ENCODE results near the gene KRT71.
A peak's percentile ranks its signal among the peaks of the same experiment; 100 is the strongest.
"Not testable (repeated sequence)": the region's sequence is repeated elsewhere in the genome, so short reads cannot be mapped to it uniquely, and the experiment has no call there.

KRT71 gene

DNA sequence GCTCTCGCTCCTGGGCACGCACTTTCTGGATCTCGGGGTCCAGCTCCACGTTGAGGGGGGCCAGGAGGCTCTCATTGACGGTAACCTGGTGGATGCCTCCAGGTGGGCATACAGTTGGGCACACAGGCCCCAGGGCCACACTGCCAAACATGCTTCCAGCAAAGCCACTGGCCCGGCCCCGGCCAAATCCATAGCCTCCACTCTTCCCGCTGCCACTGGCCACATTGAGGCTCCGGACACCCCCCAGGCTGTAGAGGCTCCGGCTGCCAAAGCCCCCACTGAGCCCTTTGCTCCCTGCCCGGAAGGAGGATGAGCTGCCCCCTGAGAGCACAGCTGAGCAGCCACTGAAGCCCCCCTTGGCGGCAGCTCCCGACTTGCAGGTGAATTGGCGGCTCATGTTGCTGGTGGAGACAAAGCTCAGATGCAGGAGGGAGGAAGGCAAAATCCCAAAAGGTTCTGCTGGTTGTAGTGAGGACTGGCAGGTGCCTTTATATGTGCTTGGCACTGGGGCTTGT, at the start of gene KRT71:
TSS of gene KRT71 (minus strand) at position 465 of the 515 bp plus-strand sequence. CDS start at position 397, 68 bp downstream.
- DNase-seq (ENCODE audit: low read depth in 2 of 2) = no peak

DNA sequence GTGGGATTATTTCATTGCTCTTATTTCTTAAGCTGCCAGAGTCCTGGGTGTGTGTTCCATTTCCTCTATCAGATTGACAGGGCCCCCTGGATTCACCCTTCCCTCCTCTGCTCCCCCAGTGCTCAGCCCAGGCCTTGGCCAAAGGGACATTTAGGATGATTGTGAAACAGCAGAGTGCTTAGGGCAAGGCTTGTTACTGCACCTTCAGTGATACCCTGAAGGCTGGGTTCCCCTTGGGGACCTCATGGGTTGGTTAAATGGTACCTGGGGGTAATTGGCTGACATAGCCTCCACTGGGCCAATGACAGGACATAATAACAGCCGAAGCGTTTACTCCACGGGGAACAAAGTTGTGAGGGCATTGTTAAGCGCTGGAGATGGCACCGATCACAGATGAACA, 49.6 kb upstream of the KRT71 start:
- DNase-seq (ENCODE audit: low read depth in 2 of 2) = no peak

DNA sequence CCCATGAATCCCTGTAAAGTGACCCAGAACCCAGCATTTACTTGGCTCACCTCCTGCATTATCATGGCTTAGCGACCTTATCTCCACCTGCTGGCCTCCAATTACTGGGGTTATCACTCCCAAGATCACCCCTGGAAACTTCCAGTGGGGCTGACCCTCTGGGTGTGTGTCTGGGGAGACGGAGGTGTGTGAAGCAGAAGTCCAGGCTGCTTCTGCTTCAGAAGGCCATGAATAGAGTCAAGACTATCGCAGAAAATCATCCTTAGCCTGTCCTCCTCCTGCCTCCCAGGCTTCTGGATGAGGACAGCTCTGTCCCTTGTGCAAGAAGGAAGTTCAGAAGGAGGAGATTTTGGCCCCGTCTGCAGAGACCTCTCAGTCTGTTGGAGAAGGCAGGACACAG, 48.7 kb upstream of the KRT71 start:
- DNase-seq (ENCODE audit: low read depth in 2 of 2) = no peak

DNA sequence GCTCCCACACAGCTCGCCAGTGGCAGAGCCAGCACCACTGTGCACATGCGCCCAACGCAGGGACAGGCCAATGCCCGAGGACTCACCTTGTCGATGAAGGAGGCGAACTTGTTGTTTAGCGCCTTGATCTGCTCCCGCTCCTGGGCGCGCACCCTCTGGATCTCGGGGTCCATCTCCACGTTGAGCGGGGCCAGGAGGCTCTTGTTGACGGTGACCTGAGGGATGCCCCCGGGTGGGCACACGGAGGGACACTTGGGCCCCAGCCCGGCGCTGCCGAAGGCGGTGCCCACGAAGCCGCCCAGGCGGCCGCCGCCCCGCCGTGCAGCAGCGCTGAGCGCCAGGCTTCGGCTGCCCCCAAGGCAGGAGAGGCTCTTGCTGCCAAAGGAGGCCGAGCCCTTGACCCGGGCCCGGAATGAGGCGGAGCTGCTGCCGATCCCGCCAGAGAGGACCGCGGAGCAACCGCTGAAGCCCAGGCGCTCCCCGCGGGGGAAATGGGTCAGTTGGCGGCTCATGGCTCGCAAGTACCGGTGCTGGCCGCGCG, 48.1 kb upstream of the KRT71 start, which contains the start of gene KRT72:
TSS of gene KRT72 (minus strand) at position 523 of the 541 bp plus-strand sequence. CDS start at position 512, 11 bp downstream.
- no peak for DNase-seq (ENCODE audit: low read depth in 2 of 2)

DNA sequence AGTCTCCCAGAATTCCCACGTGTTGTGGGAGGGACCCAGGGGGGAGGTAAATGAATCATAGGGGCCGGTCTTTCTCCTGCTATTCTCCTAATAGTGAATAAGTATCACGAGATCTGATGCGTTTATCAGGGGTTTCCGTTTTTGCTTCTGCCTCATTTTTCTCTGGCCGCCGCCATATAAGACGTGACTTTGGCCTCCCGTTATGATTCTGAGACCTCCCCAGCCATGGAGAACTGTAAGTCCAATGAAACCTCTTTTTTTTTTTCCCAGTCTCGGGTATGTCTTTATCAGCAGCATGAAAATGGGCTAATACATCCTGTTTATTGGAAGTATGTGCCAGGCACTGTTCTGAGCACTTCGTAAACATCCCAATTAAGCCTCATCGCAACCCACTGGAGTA, 47.5 kb upstream of the KRT71 start:
- DNase-seq (ENCODE audit: low read depth in 2 of 2) = no peak

DNA sequence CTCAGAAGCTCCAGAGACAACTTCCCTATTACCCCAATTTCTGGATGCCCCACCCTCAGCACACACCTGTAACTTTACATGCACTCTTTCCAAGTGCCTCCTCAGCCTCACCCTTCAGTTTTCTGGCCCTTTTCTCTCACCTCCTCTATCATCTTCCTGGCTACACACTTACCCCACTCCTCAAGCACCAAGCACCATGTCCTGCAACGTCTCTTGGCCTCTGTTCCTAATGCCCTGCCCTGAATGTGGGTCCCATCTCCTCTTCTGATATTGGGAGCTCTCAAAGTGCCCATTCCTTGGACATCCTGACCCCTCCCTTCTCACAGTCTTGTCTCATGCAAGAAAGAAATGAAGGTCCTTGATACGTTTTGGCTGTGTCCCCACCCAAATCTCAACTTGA, 47.1 kb upstream of the KRT71 start:
- no peak for DNase-seq (ENCODE audit: low read depth in 2 of 2)

DNA sequence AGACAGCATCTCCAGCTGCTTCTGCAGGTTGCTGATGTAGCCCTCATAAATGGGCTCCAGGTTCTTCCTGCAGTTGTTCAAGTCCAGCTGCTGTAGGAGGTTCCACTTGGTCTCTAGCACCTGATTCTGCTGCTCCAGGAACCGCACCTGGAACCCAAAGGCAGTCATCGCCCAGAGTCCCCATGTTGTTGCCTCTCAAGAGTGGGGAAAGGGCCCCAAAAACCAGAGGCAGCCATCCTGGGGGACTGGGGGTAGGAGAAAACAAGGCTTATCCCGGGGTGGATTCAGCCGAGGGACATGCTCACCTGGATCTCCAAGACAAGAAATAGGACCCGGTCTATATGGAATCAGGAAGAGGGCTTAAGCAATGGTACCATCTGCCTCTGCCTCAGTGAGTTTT, 46.0 kb upstream of the KRT71 start:
- DNase-seq (ENCODE audit: low read depth in 2 of 2) = no peak

DNA sequence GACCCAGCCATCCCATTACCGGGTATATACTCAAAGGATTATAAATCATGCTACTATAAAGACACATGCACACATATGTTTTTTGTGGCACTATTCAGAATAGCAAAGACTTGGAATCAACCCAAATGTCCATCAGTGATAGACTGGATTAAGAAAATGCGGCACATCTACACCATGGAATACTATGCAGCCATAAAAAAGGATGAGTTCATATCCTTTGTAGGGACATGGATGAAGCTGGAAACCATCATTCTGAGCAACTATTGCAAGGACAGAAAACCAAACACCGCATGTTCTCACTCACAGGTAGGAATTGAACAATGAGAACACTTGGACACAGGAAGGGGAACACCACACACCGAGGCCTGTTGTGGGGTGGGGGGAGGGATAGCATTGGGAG, 41.3 kb upstream of the KRT71 start:
- not testable (repeated sequence) for DNase-seq (ENCODE audit: low read depth in 2 of 2)

DNA sequence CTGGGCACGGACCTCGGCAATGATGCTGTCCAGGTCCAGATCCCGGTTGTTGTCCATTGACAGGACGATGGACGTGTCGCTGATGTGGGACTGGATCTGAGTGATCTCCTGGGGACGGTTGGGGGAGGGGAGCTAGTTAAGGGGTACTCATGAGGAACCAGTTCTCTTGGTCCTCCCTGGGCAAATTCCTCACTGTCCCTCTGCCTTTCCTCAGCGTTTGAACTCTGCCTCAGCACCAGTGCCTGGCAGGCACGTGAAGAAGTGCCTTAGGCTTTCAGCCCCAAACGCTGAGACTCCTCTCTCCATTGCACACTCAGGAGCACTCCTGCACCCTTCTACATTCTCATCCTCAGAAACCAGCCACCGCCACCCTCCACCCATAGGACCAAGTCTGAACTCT, 38.6 kb upstream of the KRT71 start:
- DNase-seq (ENCODE audit: low read depth in 2 of 2) = no peak

DNA sequence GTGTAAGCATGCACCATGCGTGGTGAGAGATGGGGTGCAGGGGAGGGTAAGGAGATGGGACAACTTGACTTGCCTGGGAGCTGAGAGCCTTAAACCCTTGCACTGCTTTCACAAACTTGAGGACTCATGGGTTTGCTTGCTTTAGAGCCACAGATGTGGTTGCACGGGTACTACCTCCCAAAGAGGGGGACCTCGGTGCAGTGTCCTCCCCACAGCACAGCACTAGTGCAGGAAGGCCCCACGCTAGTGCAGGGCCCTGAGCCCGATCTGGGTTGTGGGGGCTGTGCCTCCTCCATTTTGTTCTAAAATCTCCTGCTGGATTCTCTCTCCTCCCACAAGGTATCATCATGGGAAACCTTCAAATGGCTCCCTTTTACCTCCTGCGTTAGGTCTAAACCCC, 37.1 kb upstream of the KRT71 start:
- no peak for DNase-seq (ENCODE audit: low read depth in 2 of 2)

DNA sequence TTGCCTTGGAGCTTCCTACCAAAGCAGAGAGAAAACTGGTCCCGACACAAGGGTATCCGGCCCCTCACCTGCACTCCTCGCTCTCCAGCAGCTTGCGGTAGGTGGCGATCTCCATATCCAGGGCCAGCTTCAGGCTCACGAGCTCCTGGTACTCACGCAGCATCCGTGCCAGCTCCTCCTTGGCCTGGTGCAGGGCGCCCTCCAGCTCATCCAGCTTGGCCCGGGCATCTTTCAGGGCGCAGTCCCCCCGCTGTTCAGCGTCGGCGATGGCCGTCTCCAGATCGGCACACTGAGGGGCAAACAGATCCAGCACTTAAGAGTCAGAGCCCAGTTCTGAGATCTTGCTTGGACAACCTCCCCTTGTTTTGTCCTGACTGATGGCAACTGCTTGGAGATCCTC, 34.6 kb upstream of the KRT71 start:
- no peak for DNase-seq (ENCODE audit: low read depth in 2 of 2)

DNA sequence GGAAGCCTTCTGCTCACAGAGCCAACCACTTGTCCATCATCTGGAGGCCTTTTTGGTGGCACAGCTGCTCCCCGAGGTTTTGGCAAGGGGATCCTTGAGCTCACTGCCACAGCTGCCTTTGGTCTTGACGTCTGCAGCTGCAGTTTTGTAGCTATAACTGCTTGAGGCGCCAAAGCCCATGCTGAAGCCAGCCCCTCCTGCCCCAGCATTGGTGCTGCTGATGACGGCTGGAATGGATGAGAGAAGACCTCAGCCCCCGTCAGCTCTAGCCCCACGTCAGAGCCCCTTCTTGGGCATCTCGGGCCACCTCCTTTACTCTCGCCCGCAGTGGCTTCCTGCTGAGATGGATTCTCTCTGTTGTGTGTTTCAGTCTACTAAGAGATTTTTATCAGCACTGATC, 33.0 kb upstream of the KRT71 start:
- DNase-seq (ENCODE audit: low read depth in 2 of 2) = peak in 1 of 2 donors; percentile 4

DNA sequence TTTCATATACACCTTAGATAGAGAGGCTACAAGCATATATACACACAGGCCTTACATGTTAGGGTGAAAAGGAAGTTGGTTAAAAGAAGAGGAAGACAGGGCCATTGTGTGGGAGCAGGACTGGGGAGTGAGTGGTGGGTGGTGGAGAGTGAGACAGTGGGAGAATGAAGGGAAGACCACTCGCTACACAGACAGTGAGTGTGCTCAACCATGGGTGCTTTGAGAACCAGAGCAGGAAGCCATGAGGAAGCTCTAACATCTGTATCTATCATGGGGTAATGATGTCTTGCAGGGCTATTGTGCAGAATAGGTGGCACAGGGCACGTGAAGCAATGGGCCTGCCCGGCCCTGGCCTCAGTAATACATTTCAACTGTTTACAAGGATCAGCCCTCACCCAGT, 32.1 kb upstream of the KRT71 start:
- no peak for DNase-seq (ENCODE audit: low read depth in 2 of 2)

DNA sequence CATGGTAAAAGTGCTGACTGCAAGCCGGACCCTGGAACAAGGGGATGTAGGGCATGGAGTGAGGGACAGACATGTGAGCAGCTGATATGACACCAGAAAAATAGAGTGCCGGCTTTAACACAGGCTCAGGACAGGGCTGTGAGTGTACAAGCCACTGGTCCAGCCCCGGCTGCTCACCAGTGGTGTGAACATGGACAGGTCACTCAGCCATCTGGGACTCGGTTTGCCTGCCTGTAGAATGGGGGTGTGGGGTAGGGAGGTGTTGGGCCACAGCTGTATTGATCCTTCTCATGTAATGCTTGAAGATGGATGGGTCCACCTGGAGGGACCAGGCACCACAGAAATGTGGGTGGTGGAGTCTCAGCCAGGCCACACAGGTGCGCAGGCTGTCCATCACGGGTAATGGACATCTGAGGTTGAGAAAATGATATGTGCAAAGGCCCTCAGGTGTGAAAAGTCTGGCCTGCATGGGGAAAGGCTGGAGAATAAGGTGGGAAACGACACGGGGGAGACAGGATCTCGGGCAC, 31.3 kb upstream of the KRT71 start:
- no peak for DNase-seq (ENCODE audit: low read depth in 2 of 2)

DNA sequence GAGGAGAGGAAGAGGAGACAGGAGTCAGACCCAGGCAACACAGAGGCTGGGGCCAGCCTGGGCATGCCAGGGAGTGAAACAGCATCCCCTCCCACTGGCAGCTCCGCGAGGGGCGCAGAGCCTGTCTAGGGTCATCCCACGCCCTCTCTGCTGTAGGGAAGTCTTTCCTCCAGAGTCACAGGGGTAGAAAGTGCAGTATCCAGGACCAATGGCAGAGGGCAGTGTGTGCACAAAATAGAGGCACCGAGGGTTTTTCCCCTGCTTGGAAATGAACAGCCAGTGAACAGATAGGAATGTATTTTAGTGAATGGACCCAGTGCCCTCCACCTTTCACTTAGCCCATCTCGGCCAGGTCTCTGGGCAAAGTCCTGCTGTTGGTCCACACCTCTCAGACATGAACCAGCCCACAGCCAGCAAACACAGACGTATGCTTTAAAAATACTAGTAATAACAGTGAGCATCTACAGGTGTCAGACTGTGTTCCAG, 30.1 kb upstream of the KRT71 start:
- peak; percentile 23 to 37 for DNase-seq (ENCODE audit: low read depth in 2 of 2)

DNA sequence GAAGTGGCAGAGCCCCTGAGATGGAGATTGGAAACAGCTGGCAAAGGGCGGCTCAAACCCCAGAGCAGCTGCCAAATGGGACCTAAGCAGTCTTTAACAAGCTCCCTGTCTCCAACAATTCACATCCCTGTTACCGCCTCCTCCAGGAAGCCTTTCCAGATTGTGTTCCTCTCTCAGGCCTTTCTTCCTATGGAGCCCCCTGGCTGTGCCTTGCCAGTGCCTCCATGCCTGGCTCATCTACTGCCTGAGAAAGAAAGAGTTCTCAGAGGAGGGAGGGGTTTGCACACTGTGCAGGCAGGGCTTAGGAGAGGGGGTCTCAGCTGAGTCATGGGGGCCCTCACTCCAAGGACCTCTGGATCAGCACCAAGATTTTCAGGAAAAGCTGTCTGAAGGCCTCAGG, 29.5 kb upstream of the KRT71 start:
- no peak for DNase-seq (ENCODE audit: low read depth in 2 of 2)

DNA sequence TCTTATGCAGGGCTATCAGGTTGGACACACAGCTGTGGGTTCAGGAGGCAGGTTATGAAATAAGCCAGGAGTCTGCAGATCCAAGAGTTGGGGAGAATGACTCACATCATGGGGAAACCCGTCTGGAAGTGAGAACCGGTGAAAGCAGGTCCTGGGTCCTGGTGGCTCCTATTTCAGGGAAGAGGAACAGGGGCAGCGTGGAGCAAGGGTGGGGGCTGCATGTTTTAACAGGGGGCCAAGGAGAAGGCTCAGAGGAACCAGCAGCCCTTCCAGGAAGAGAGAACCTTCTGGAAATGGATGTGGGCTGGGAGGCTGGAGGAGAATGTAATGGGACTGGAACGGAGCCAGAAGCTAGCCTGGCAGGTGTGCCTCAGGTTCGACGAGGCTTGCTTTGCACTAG, 28.5 kb upstream of the KRT71 start:
- DNase-seq (ENCODE audit: low read depth in 2 of 2) = no peak

DNA sequence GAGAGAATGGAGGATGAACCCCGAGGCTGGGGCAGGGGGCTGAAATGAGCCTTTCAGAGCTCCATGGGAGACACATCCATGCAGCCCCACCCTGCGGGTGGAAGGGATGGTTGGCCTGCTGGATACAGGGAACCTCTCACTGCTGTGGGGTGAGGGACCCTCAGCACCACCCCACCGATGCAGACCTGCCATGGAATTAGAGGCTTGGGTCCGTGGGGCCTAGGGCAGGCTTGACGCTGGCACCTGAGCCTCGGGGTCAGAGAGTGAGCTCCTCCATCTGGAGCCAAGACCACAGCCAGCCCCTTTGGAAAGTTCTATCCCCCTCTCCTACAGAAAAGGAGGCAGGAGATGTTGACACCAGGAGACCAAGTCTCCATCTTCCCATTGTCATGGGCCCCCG, 28.1 kb upstream of the KRT71 start:
- no peak for DNase-seq (ENCODE audit: low read depth in 2 of 2)

DNA sequence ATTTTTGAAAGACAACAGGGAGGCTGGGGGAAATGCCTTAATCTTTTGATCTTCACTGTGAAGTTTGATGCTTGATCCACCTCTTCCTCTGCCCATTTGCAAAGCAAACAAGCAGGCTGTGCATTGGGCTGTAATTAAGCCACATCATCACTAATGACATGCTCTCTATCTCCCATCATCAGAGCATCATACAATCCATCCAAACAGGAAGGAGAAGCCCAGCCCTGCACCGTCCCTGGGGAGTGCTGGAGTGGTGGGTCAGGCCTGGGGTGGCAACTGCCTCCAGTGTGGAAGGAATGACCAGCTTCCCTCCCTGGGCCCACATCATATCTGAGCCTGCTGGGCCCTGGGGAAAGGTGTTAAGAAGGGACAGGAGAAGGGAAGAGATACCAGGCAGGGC, 27.6 kb upstream of the KRT71 start:
- no peak for DNase-seq (ENCODE audit: low read depth in 2 of 2)

DNA sequence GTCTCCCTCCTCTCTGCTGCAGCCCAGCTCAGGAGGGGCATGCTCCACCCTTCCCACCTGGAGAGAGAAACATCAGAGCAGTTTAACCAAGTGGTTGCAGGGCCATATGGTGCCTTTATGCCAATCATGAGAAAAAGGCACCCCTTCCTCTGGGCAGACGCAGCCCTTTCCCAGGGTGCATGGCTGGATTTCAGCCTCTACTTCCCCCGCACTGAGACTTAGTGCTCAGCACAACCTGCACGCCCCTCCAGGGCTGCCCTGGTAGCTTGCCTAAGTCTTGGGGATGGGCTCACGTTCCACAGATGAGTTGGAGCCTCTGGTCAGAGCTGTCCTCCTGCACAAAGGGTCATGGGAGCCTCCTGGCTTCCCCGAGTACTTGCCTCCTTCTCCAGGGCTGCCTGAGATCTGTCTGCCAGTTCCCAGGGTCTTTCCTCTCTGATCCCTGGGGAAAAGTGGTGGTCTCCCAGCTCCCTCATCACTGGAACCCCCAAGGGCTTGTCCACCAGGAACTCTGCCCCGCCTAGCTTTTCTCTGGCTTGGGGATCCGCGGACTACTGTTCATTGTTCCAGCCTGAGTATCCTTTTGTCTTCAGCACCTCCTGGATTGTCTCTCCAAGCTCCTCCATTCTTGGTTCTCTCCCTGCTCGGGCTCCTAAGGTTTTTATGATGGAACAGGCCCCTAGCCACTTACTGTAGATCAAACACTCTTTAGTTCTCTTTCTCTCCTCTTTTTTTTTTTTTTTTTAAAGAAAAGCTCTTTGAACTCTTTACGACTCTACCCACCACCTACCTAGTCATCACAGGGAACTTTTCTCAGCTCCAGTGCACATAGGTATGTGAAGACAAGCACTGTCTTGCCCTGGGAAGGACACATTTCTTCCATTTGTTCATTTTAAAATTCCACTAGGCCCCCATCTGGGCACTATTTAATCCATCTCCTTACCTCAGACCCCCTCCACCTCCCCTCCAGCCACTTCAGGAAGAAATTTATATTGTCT, 26.8 kb upstream of the KRT71 start:
- no peak for DNase-seq (ENCODE audit: low read depth in 2 of 2)

DNA sequence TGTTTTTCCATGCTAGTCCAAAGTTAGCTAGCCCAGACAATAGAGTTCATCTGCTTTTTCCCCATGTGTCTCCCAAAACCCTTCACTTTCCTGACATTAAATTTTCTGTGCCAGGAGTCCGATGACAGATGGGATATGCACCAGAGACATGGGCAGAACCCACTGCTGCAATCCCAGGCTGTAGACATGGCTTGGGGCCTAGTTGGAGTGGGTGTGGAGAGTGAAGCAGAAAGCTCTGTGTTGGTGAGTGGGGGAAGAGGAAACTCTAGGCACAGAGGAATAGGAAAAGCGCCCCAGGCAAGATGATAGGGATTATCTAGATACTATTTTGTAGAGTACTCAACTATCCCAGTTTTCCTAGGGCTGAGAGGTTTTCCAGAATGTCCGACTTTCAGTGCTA, 25.5 kb upstream of the KRT71 start:
- DNase-seq (ENCODE audit: low read depth in 2 of 2) = no peak

DNA sequence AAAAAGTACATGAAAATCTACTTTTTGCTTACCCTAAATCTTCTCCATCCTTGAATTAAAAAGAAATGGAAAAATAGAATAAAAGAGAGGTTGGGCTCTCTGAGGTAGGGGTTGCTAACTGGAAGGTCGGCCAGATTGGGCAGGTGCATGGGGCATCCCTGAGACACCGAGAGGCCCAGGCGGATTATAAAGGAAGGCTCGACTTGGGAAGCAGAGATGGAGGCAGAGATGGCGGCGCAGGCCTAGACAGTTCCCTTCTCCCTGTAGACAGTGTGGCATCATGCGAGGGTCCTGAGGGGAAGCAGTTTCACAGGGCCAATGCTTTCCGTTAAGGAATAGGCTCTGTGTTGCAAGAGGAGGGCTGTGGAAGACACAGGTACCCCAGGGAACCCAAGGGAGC, 24.4 kb upstream of the KRT71 start:
- no peak for DNase-seq (ENCODE audit: low read depth in 2 of 2)

DNA sequence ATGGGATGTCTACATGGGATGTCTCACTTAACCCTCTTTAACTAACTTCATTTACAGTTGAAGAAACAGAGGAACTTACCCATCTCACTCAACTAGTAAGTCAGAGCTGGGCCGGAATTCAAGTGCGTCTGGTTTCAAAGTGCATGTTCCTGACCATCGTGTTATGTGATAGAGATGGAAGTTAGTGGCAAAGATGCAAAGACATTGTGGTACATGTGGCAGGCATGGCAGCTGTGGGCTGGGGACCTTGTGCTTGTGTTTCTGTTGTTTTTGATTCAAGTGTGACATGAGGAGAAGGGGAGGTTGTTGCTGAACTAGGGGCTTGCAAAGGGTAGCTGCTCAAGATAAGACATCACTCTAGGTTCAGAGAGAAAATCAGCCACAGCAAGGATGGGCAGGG, 23.0 kb upstream of the KRT71 start:
- no peak for DNase-seq (ENCODE audit: low read depth in 2 of 2)

Data from stimulated activated CD8-positive, alpha-beta memory T cell treated with anti-CD3 and anti-CD28 coated beads, Interleukin-2, amount 100 ng/mL, for 48 hours (primary cell).